ENCODE results near the gene REXO4. TPM values are rescaled to one million over a fixed set of nuclear protein-coding genes. Genes with fewer than 3 reads are reported as not detected.

REXO4 gene
- total RNA-seq, 1 donor from 2014 or later, result 17.9 TPM

GRCh38 chr9:133433351-133433843 is 15.6 kb upstream of the REXO4 start:
- no peak for DNase-seq (ENCODE audit: low spot score)
- H3K27me3 ChIP-seq, result peaks cover 21% of the 10 kb centered on the region
- no peaks in the 10 kb centered on the region for H3K9me3 ChIP-seq (ENCODE audit: low read depth)
- H4K20me1 ChIP-seq (ENCODE audit: low read depth), result no peaks in the 10 kb centered on the region
- no peaks in the 10 kb centered on the region for H3K36me3 Mint-ChIP-seq
- H3K27ac Mint-ChIP-seq, result no peak overlapping the region
- TF ChIP-seq EZH2 (IDR thresholded peaks at IDR 0.05) (no peak), EZH2phosphoT487 (IDR thresholded peaks at IDR 0.05) (no peak), CTCF (IDR thresholded peaks at IDR 0.05) (no peak)
- peaks cover 2% of the 10 kb centered on the region for H3K4me1 Mint-ChIP-seq
- no peak overlapping the region for H3K4me3 ChIP-seq
- peaks cover 6% of the 10 kb centered on the region for H3K27me3 Mint-ChIP-seq (ENCODE audit: insufficient read depth, low read depth)
- H3F3A ChIP-seq (ENCODE audit: low read depth), result peaks cover 4% of the 10 kb centered on the region
- no peaks in the 10 kb centered on the region for H3K36me3 ChIP-seq
- H3K9ac ChIP-seq, result no peak overlapping the region
- no peaks in the 10 kb centered on the region for H3K4me1 ChIP-seq
- H3K4me3 Mint-ChIP-seq, result no peak overlapping the region
- H2AFZ ChIP-seq (replicated peaks), result no peak overlapping the region
- no peak overlapping the region for H3K27ac ChIP-seq
- no peaks in the 10 kb centered on the region for H3K79me2 ChIP-seq (ENCODE audit: low read depth)
- H3K4me2 ChIP-seq, result no peak overlapping the region
- no peaks in the 10 kb centered on the region for H3K9me3 Mint-ChIP-seq

GRCh38 chr9:133430244-133430643 is 12.4 kb upstream of the REXO4 start:
- Histone ChIP-seq H3F3A (ENCODE audit: low read depth) (peaks cover 15% of the 10 kb centered on the region), H3K79me2 (ENCODE audit: low read depth) (no peaks in the 10 kb centered on the region), H3K36me3 (no peaks in the 10 kb centered on the region), H3K4me2 (no peak overlapping the region), H3K9ac (no peak overlapping the region), H3K4me3 (no peak overlapping the region), H3K9me3 (ENCODE audit: low read depth) (no peaks in the 10 kb centered on the region), H4K20me1 (ENCODE audit: low read depth) (no peaks in the 10 kb centered on the region), H3K27ac (no peak overlapping the region), H2AFZ (replicated peaks) (no peak overlapping the region), H3K4me1 (no peaks in the 10 kb centered on the region), H3K27me3 (peaks cover 36% of the 10 kb centered on the region)
- H3K4me3 Mint-ChIP-seq, result peak overlapping the region; percentile 48
- H3K4me1 Mint-ChIP-seq, result peaks cover 12% of the 10 kb centered on the region
- no peak for DNase-seq (ENCODE audit: low spot score)
- peaks cover 24% of the 10 kb centered on the region for H3K27me3 Mint-ChIP-seq (ENCODE audit: insufficient read depth, low read depth)
- no peaks in the 10 kb centered on the region for H3K36me3 Mint-ChIP-seq
- no peaks in the 10 kb centered on the region for H3K9me3 Mint-ChIP-seq
- TF ChIP-seq CTCF (IDR thresholded peaks at IDR 0.05) (no peak), EZH2 (IDR thresholded peaks at IDR 0.05) (no peak), EZH2phosphoT487 (IDR thresholded peaks at IDR 0.05) (no peak)
- H3K27ac Mint-ChIP-seq, result no peak overlapping the region

- peak overlapping the region; percentile 83 for H2AFZ ChIP-seq (replicated peaks)
- TF ChIP-seq EZH2phosphoT487 (IDR thresholded peaks at IDR 0.05) (no peak), EZH2 (IDR thresholded peaks at IDR 0.05) (peak; percentile 45), CTCF (IDR thresholded peaks at IDR 0.05) (peak; percentile 66)
- H3K9me3 ChIP-seq (ENCODE audit: low read depth), result no peaks in the 10 kb centered on the region
- Mint-ChIP-seq H3K4me3 (no peak overlapping the region), H3K9me3 (no peaks in the 10 kb centered on the region), H3K27me3 (ENCODE audit: insufficient read depth, low read depth) (peaks cover 22% of the 10 kb centered on the region), H3K27ac (no peak overlapping the region), H3K36me3 (no peaks in the 10 kb centered on the region), H3K4me1 (peaks cover 12% of the 10 kb centered on the region)
- no peaks in the 10 kb centered on the region for H4K20me1 ChIP-seq (ENCODE audit: low read depth)
- DNase-seq (ENCODE audit: low spot score), result peak; percentile 83
- no peak overlapping the region for H3K9ac ChIP-seq
- no peaks in the 10 kb centered on the region for H3K36me3 ChIP-seq
- H3F3A ChIP-seq (ENCODE audit: low read depth), result peaks cover 15% of the 10 kb centered on the region
- peaks cover 36% of the 10 kb centered on the region for H3K27me3 ChIP-seq
- H3K4me3 ChIP-seq, result peak overlapping the region; percentile 42
- no peaks in the 10 kb centered on the region for H3K79me2 ChIP-seq (ENCODE audit: low read depth)
- H3K4me2 ChIP-seq, result peak overlapping the region; percentile 73
- H3K27ac ChIP-seq, result no peak overlapping the region
- H3K4me1 ChIP-seq, result no peaks in the 10 kb centered on the region
Observed at GRCh38 chr9:133429641-133430161, 11.9 kb upstream of the REXO4 start.

All from neural progenitor cell (in vitro differentiated cells).